NOMO-1 treated with DMSO at 0.1 percent for 48 hours (cell line): ENCODE results near the gene SPOCK1.
A peak's percentile ranks its signal among the peaks of the same experiment; 100 is the strongest.

Experiments
- DNase-seq: peaks from one replicate; lab custom pipeline; 2025; ENCODE audit not compliant: unreplicated experiment; lab: John Stamatoyannopoulos, UW

SPOCK1 gene

DNA sequence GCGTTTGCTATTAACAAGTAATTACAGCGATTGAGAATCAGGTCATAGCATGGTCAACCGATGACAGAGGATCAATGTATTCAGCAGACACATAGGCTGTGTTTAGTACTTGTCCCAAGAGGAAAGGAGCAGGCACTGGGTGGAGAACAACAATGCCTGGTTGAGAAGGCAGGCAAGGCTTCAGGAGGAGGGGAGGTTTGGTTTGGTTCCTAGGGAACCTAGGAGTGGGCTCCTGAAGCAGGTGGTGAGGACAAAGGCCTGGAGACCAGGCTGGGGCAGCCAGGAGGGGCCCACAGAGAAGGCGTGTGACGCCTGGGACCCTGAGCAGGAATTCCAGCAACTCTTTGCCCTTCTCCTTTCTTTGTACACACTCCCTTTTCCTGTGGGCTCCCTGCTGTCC lies 195.6 kb downstream of the SPOCK1 start:
- DNase-seq: no peak

DNA sequence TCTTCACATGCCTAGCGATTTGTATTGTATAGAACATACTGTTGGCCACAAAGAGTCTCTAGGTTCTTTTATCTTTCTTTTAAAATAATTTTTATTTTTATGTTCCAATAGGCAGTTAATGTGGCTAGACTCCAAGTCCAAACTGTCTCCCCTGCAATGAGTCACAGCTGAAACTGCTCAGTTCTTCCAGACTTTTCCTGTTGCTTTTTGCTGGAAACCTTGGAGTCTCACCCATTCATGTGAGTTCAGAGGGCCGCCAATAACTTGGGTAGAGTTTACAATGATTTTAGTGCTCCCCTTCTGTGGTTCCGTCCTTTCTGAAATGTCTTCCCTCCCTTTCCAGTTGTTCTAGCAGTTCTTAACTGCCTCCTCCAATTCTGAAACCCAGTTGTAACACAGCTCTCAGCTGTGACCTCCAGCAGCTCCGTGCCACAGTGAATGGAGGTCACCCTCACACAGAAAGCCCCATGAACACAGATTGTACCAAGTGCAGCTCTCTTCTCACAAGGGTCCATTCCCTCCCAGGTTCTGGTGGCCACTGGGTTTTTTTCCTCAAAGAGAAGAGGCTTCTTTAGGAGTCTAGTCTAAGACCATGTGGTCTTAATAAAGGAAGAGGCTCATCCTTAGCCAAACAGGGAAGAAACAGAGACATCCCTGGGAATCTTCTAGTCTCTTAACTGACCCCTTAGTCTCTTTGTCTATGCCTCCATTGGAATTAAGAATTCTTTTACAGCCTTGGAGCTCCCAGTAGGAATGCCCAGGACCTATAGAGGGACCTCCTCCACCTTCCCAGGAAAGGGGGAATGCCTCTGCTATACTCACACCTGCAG lies 198.5 kb downstream of the SPOCK1 start:
- no peak for DNase-seq

- DNase-seq: no peak
Observed at GRCh38 chr5:137296213-137296781, 202.8 kb downstream of the SPOCK1 start.

DNA sequence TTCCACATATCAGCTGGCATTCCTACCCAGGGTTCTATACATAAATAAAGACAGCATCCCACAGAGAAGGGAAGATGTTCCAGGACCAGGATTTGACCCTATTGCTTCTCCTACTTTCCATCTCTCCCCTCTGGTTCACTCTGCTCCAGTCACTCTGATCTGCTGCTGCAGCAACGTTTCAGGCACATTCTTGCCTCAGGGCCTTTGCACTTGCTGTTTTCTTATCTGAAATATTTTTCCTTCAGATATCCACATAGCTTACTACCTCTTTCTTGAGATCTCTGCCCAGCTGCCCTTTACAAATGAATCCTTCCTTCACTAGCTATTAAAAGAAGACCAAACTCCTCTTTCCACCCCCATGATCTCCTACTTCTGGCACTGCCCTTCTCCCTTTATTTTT lies 204.5 kb downstream of the SPOCK1 start:
- no peak for DNase-seq

DNA sequence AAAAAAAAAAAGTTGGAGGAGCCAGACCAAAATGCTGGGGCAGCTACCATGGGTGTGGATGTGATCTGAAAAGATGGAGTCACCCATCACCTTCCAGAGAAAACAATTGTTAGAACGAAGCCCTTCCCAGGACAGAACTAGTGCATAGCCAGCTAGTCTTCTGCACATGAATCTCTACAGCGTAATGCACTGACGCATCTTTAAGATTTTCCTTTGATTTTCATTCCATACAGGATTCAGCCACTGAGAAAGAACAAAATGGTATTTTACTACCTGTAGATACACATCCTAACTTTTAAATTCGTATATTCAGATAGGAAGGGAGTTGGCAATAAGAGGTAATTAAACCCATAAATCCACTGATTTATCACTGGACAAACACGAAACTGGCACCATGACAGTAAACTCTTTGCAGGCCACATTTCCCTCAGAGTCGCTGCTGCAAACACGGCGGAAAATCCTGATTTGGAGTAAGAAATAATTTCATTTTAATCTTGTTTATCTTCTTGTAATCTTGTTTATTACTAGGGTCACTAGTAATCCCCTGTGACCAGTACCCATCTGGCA lies 206.6 kb downstream of the SPOCK1 start:
- DNase-seq: no peak

GRCh38 chr5:137291436-137291835 lies 207.7 kb downstream of the SPOCK1 start:
- no peak for DNase-seq

DNA sequence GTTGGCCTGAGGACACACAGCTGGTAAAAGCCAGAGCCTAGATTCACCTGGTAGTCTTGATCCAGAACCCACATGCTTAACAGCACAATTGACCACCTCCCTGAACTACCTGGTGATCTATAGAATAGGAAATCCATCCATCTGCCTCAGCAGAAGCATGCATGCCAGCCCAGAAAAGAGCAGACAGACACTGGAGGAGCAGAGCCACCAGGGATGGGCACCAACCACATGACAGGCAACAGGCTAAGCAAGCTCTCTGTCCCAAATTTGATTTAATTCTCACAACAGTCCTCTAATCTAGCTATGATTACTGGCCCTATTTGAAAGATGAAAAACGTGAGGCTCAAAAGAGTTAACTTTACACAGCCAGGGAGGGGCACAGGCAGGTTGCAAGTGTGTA lies 208.1 kb downstream of the SPOCK1 start:
- DNase-seq: no peak

DNA sequence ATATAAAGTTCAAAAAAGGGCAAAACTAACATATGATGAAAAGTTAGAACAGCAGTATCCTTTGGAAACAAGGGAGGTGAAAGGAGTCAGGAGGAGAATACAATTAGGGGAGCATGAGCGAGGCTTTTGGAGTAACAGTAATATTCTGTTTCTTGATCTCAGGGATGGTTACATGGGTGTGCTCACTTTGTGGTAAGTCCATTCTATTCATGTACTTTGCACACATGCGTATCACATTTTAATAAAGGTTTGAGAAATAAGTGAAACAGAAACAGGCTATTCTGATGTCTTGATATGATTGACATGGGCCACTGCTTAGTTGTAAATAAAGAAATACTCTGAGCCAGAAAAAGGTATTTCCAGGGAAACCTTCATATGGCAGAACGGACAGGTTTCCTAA lies 208.8 kb downstream of the SPOCK1 start:
- DNase-seq: no peak

GRCh38 chr5:137289856-137290255 lies 209.3 kb downstream of the SPOCK1 start:
- DNase-seq: no peak

- no peak for DNase-seq
Observed at GRCh38 chr5:137287569-137287968, 211.6 kb downstream of the SPOCK1 start.

DNA sequence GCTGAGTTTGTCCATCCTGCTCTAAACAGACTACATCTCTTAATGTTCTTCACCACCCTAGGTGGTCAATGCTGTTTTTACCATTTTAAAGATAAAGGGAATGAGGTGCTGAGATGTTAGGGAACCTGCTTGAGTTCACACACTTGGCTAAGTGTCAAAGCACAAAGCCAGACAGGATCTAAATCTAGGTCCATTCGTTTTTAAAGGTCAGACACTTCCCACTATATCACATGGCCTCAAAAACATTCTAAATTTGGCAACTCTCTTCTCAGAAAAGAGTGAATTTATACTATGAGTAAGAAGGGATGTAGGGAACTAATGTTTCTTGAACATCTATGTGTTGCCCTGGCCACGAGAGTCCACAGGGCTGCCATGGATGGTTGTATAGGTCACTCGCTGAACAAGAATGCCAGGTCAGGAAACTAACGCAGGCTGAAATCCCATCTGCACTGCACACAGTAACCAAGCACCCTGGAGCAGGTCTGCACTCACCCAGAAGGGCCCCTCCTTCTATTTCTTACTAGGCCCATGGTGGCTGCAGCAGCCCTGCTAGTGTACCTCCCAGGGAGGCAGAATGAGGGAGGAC lies 213.0 kb downstream of the SPOCK1 start:
- DNase-seq: no peak

DNA sequence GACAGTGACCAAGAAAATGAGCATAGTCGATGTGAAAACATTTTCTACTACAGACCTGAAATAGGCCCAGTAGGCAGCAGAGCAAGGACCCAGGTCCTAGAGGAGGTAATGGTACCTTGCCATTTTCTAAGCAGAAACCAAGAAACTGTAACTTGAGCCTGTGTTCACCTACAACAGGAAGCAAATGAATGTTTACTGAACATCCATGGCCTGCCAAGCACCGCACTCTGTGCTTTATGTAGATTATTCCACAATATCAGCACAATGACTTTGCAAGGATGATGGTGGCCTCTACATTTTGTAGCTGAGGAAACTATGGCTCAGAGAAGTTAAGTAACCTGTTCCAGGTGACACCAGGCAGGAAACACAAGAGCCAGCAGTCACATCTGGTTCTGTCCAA lies 215.3 kb downstream of the SPOCK1 start:
- DNase-seq: no peak

DNA sequence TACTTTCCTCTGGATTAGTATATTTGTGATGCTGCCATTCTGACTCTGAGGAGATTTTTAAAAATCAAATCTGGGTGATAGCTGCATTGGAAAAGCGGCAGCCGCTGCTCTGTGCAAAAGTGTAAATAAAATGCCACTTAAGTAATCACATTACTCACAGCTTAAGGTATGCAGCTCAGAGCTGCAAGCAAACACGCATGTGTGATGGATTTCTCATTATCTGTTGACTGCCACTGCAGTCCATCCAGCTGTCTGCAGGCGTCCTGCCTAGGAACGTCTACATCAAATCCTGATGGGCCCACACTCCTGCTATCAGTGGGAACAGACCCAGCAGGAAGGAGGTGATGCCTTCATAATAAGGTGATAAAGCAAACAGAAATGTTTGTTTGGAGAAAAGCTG lies 216.9 kb downstream of the SPOCK1 start:
- DNase-seq: no peak

GRCh38 chr5:137281201-137281600 lies 217.9 kb downstream of the SPOCK1 start:
- no peak for DNase-seq

DNA sequence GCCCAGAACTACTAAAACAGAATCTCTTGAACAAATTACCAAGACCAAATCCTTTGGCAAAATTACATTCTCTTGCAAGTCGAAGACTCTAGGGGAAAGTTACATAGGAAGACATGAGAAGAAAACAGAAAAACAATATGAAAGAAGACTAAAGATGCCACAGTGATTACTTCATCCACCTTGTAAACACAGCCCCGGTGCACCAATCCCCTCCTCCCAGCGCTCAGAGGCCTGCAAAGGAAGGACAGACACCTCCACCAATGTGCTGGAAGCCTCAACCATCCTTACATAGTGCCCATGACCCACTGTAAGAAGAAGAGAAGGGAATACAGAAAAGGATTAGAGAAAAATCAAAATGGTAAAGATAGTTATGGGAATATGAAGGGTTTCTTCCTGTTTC lies 218.5 kb downstream of the SPOCK1 start:
- no peak for DNase-seq

DNA sequence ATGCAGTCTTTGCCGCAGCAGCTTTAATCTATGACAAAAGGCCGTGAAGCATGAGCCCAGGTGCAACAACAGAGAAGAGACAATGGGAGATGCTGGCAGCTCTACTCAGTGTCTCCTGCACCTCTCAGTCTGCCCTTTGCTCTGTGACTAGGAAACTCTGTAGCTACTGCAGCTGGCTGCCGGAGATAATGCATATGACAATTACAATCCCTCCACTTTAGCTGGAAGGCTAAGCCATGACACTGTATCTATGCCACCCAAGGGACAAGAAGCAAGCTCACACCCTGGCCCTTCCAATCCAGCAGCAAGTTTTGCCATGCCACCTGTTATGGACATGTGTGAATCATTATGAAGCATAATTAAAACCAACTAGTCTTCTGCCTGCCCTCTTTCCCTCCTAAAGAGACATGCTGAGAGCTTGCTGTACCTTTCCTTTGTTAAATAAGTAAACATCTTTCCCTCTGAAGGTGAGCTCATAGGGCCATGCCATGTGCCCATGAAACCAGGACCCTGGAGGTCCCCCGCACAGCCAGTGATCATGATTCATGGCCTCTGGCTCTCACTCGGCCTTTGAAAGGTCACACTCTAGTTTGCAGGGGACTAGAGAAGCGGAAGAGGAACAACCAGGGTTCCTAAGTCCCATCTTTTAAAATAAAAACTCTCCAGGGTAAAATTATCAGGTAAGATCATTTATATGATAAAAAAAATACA lies 219.4 kb downstream of the SPOCK1 start:
- DNase-seq: no peak

- DNase-seq: peak; percentile 23
Observed at GRCh38 chr5:137278476-137278875, 220.7 kb downstream of the SPOCK1 start.

DNA sequence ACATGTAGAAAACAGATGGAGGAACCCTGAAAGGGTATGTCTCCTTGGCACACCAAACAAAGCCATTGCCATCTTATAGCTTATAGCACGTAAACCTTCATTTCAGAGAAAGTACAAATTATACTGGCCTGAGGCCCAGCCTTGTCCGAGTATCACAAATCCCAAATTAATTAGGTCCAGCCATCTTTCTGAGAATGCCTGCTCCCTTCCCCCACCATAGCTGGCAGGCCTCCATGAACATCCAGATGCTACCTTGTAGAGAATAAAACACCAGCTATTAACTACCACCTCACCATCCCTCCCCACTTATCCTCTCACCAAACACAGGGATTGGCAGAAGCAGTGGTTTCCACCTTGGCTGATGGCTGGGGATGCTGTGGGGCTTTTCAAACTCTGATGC lies 224.0 kb downstream of the SPOCK1 start:
- no peak for DNase-seq

DNA sequence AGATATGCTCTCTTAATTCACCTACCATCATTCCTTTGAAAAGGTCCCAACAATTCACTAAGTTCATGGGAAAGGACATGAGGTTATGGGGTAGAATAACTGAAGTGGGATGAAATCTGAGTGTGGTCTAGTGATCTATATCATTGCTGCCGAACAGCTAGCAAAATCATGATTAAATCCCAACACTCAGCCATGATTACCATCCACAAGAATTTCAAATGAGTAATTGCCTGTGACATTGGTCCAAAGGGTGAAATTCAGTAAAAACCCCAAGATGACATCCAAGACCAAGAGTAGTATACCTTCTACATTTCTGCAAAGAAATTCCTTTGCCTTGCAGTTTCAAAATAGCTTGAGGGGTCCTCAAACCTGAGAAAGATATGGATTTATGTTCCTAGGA lies 225.6 kb downstream of the SPOCK1 start:
- no peak for DNase-seq

DNA sequence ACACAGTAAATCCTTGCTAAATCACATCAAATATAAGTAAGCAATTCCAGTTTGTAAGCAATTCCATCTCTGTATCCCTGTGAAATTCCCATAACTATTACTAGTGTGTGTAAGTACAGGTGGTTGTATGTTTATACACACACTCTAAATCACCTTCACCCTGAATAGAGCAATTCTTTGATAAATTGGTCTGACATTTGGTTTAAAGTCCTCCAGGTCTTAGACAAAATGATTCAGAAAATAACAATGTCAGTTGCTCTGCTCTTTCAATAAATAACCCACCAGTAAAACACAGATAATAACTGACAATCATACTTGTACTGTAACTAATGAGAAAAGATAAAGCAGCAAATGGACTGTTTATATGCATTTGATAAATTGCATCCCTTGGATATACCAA lies 226.3 kb downstream of the SPOCK1 start:
- no peak for DNase-seq

GRCh38 chr5:137269946-137270345 lies 229.2 kb downstream of the SPOCK1 start:
- DNase-seq: no peak

DNA sequence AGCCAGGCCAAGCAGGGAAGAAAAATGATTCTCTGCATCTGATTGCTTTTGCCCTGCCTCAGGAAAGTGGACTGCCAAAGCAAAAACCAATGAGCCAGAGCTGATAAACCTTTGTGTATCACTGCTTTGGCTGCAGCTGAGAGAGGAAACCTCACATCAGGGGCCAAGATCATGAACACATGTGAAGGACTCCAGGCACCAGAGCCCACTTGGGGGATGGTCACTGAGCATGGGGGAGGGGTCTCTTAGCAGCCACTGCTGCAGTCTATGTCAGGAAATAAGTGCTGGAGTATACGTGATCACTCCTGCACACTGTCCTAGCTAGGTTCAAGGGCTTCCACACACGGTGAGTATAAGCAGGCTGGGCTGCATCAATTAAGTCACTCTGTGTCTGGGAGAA lies 229.9 kb downstream of the SPOCK1 start:
- DNase-seq: no peak
